ENCODE measurements around the gene TMC2.

TMC2 gene

GRCh38 chr20:2652724-2653555, 116.6 kb downstream of the TMC2 start:
- H3K27ac Mint-ChIP-seq = peak overlapping the region; percentile 91
- H3K27me3 Mint-ChIP-seq = no peaks in the 10 kb centered on the region
- H3K9me3 Mint-ChIP-seq = no peaks in the 10 kb centered on the region
- H3K4me1 Mint-ChIP-seq = peaks cover 54% of the 10 kb centered on the region
- H3K4me3 Mint-ChIP-seq = peak overlapping the region; percentile 90
- peak; percentile 33 for ATAC-seq
- DNase-seq = peak; percentile 56
- peaks cover 52% of the 10 kb centered on the region for H3K36me3 Mint-ChIP-seq (ENCODE audit: low read depth)

- H3K27ac Mint-ChIP-seq = peak overlapping the region; percentile 91
- DNase-seq (no peak), ATAC-seq (no peak)
- peak overlapping the region; percentile 90 for H3K4me3 Mint-ChIP-seq
- H3K27me3 Mint-ChIP-seq = no peaks in the 10 kb centered on the region
- peaks cover 54% of the 10 kb centered on the region for H3K4me1 Mint-ChIP-seq
- peaks cover 58% of the 10 kb centered on the region for H3K36me3 Mint-ChIP-seq (ENCODE audit: low read depth)
- no peaks in the 10 kb centered on the region for H3K9me3 Mint-ChIP-seq
These were observed 117.4 kb downstream of the TMC2 start for GRCh38 chr20:2653556-2654383.

- H3K4me3 Mint-ChIP-seq = peak overlapping the region; percentile 90
- H3K4me1 Mint-ChIP-seq = peaks cover 54% of the 10 kb centered on the region
- no peaks in the 10 kb centered on the region for H3K27me3 Mint-ChIP-seq
- DNase-seq (no peak), ATAC-seq (no peak)
- H3K27ac Mint-ChIP-seq = peak overlapping the region; percentile 91
- peaks cover 60% of the 10 kb centered on the region for H3K36me3 Mint-ChIP-seq (ENCODE audit: low read depth)
- no peaks in the 10 kb centered on the region for H3K9me3 Mint-ChIP-seq
These were observed 118.0 kb downstream of the TMC2 start for GRCh38 chr20:2654384-2654822.

GRCh38 chr20:2654831-2655230, 118.5 kb downstream of the TMC2 start:
- H3K27me3 Mint-ChIP-seq = no peaks in the 10 kb centered on the region
- H3K9me3 Mint-ChIP-seq = no peaks in the 10 kb centered on the region
- peak overlapping the region; percentile 91 for H3K27ac Mint-ChIP-seq
- H3K4me3 Mint-ChIP-seq = peak overlapping the region; percentile 90
- DNase-seq (no peak), ATAC-seq (no peak)
- peaks cover 51% of the 10 kb centered on the region for H3K4me1 Mint-ChIP-seq
- H3K36me3 Mint-ChIP-seq (ENCODE audit: low read depth) = peaks cover 62% of the 10 kb centered on the region

GRCh38 chr20:2655331-2656116, 119.2 kb downstream of the TMC2 start:
- peaks cover 63% of the 10 kb centered on the region for H3K36me3 Mint-ChIP-seq (ENCODE audit: low read depth)
- H3K4me1 Mint-ChIP-seq = peaks cover 47% of the 10 kb centered on the region
- DNase-seq = no peak
- H3K9me3 Mint-ChIP-seq = no peaks in the 10 kb centered on the region
- peak overlapping the region; percentile 91 for H3K27ac Mint-ChIP-seq
- H3K4me3 Mint-ChIP-seq = peak overlapping the region; percentile 90
- ATAC-seq = no peak
- H3K27me3 Mint-ChIP-seq = no peaks in the 10 kb centered on the region

- ATAC-seq (no peak), DNase-seq (peak; percentile 6)
- Mint-ChIP-seq H3K27me3 (no peaks in the 10 kb centered on the region), H3K4me3 (peak overlapping the region; percentile 90), H3K4me1 (peaks cover 40% of the 10 kb centered on the region), H3K36me3 (ENCODE audit: low read depth) (peaks cover 66% of the 10 kb centered on the region), H3K9me3 (no peaks in the 10 kb centered on the region), H3K27ac (peak overlapping the region; percentile 83)
These were observed 120.2 kb downstream of the TMC2 start for GRCh38 chr20:2656471-2657117.

GRCh38 chr20:2657241-2657640, 120.9 kb downstream of the TMC2 start:
- H3K27ac Mint-ChIP-seq = peak overlapping the region; percentile 83
- peaks cover 72% of the 10 kb centered on the region for H3K36me3 Mint-ChIP-seq (ENCODE audit: low read depth)

GRCh38 chr20:2657674-2658073, 121.3 kb downstream of the TMC2 start:
- DNase-seq = no peak
- Mint-ChIP-seq H3K4me3 (peak overlapping the region; percentile 90), H3K36me3 (ENCODE audit: low read depth) (peaks cover 72% of the 10 kb centered on the region), H3K4me1 (peaks cover 43% of the 10 kb centered on the region), H3K9me3 (no peaks in the 10 kb centered on the region), H3K27me3 (no peaks in the 10 kb centered on the region), H3K27ac (peak overlapping the region; percentile 83)
- ATAC-seq = no peak

More at GRCh38 chr20:2657241-2657640, 120.9 kb downstream of the TMC2 start:
- DNase-seq (peak; percentile 12), ATAC-seq (no peak)
- peak overlapping the region; percentile 90 for H3K4me3 Mint-ChIP-seq
- no peaks in the 10 kb centered on the region for H3K27me3 Mint-ChIP-seq
- H3K9me3 Mint-ChIP-seq = no peaks in the 10 kb centered on the region
- peaks cover 42% of the 10 kb centered on the region for H3K4me1 Mint-ChIP-seq

GRCh38 chr20:2658414-2659354, 122.3 kb downstream of the TMC2 start:
- Mint-ChIP-seq H3K27me3 (no peaks in the 10 kb centered on the region), H3K4me1 (peaks cover 45% of the 10 kb centered on the region), H3K27ac (peak overlapping the region; percentile 65), H3K4me3 (no peak overlapping the region), H3K9me3 (no peaks in the 10 kb centered on the region), H3K36me3 (ENCODE audit: low read depth) (peaks cover 70% of the 10 kb centered on the region)
- DNase-seq (peak; percentile 45), ATAC-seq (peak; percentile 46)

GRCh38 chr20:2659547-2659946, 123.2 kb downstream of the TMC2 start:
- Mint-ChIP-seq H3K9me3 (no peaks in the 10 kb centered on the region), H3K4me3 (no peak overlapping the region), H3K36me3 (ENCODE audit: low read depth) (peaks cover 65% of the 10 kb centered on the region), H3K27ac (peak overlapping the region; percentile 65), H3K27me3 (no peaks in the 10 kb centered on the region), H3K4me1 (peaks cover 40% of the 10 kb centered on the region)
- no peak for DNase-seq
- ATAC-seq = no peak

- Mint-ChIP-seq H3K4me1 (peaks cover 15% of the 10 kb centered on the region), H3K4me3 (peak overlapping the region; percentile 88), H3K27me3 (no peaks in the 10 kb centered on the region), H3K27ac (peak overlapping the region; percentile 95), H3K9me3 (no peaks in the 10 kb centered on the region), H3K36me3 (ENCODE audit: low read depth) (peaks cover 26% of the 10 kb centered on the region)
- no peak for ATAC-seq
- peak; percentile 10 for DNase-seq
These were observed 127.1 kb downstream of the TMC2 start for GRCh38 chr20:2663364-2663886.

- peak; percentile 94 for ATAC-seq
- peak; percentile 94 for DNase-seq
- H3K27me3 Mint-ChIP-seq = no peaks in the 10 kb centered on the region
- peaks cover 24% of the 10 kb centered on the region for H3K36me3 Mint-ChIP-seq (ENCODE audit: low read depth)
- peak within 1 kb of the TSS; percentile 95 for H3K27ac Mint-ChIP-seq
- peak within 1 kb of the TSS; percentile 88 for H3K4me3 Mint-ChIP-seq
- H3K4me1 Mint-ChIP-seq = peaks cover 15% of the 10 kb centered on the region
- no peaks in the 10 kb centered on the region for H3K9me3 Mint-ChIP-seq
These were observed 127.7 kb downstream of the TMC2 start, which contains the start of gene IDH3B for GRCh38 chr20:2663887-2664719. TSS of gene IDH3B (minus strand) at chr20:2664216. CDS start at chr20:2664188, 28 bp downstream.

Data from activated naive CD8-positive, alpha-beta T cell treated with anti-CD3 and anti-CD28 coated beads, Interleukin-2, amount 50 U/mL, for 24 hours (primary cell).